ENCODE results near the gene MCF2L2. TPM values are rescaled to one million over a fixed set of nuclear protein-coding genes. Genes with fewer than 3 reads are reported as not detected.
A peak's percentile ranks its signal among the peaks of the same experiment; 100 is the strongest.
"Not testable (repeated sequence)": the region's sequence is repeated elsewhere in the genome, so short reads cannot be mapped to it uniquely, and the experiment has no call there.

The MCF2L2 gene
- total RNA-seq, 1 experiment from 2014 or later = 1.8 TPM

DNA sequence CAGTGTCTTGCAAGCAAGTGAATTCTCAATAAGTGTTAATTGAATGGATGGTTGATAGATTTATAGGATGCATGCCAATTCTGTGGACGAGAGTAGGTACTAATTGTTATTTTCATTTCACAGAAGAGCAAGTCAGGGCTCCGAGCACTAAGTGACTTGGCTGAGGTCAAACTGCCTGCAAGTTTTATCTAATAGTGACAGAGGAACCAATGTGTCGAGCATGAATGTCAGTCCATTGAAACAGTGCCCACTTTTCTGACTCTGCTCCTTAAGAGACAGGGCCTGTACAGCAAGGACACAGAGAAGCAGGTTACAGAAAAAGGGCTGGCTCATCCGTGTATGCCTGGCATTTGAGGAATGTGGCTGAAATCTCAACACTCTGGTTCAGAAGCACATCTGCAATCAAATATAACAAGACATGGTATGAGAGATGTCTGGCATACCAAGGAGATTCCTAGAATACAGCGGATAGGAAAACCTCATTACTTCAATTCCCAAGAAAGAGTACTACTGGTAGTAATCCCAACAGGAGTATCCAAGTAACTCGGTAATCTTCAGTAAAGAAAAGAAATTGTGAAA lies 181.3 kb downstream of the MCF2L2 start:
- peak; percentile 37 for DNase-seq (ENCODE audit: low read depth)

DNA sequence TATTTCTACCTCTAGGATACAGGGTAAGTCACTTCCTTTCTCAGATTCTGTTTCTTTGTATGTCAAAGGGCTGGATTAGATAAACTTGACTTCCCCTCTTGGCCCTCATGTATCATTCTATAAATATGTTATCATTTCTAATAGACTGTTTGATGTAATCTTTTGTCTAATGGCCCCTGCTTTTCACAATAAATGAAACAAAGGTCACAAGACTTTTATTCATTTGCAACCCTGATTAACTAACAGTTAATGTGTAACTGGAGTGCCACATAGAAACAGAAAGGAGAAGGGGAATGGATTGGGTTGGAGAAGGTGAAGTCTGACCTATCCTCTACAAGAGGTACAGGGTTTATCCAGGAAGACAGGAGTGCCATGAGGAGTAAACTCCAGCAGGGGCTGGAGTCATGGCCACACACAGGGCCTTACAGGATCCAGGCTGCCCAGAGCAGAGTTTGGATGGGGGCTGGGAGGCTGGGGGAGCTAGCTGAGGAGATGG lies 183.4 kb downstream of the MCF2L2 start:
- DNase-seq (ENCODE audit: low read depth) = no peak

DNA sequence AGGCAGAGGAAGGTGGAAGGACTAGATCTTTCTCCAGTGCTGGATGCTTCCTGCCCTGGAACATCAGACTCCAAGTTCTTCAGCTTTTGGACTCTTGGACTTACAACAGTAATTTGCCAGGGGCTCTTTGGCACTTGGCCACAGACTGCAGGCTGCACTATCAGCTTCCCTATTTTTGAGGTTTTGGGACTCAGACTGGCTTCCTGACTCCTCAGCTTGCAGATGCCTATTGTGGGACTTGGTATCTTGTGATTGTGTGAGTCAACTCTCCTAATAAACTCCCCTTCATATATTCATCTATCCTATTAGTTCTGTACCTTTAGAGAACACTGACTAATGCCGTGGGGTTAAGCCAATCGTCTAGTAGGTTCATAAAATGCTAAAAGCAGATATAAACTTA lies 184.2 kb downstream of the MCF2L2 start:
- DNase-seq (ENCODE audit: low read depth) = peak; percentile 93

DNA sequence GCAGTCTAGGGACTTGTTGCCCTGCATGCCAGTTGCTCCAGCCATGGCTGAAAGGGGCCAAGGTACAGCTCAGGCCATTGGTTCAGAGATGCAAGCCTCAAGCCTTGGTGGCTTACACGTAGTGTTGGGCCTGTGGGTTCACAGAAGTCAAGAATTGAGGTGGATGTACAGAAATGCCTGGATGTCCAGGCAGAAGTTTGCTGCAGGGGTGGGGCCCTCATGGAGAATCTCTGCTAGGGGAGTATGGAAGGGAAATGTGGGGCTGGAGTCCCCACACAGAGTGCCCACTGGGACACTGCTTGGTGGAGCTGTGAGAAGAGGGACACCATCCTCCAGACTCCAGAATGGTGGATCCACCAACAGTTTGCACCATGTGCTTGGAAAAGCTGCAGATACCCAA lies 186.0 kb downstream of the MCF2L2 start:
- DNase-seq (ENCODE audit: low read depth) = no peak

GRCh38 chr3:183239046-183239445 lies 189.4 kb downstream of the MCF2L2 start:
- DNase-seq (ENCODE audit: low read depth) = no peak

GRCh38 chr3:183233966-183234365 lies 194.5 kb downstream of the MCF2L2 start:
- DNase-seq (ENCODE audit: low read depth) = no peak

GRCh38 chr3:183230826-183231225 lies 197.6 kb downstream of the MCF2L2 start:
- no peak for DNase-seq (ENCODE audit: low read depth)

DNA sequence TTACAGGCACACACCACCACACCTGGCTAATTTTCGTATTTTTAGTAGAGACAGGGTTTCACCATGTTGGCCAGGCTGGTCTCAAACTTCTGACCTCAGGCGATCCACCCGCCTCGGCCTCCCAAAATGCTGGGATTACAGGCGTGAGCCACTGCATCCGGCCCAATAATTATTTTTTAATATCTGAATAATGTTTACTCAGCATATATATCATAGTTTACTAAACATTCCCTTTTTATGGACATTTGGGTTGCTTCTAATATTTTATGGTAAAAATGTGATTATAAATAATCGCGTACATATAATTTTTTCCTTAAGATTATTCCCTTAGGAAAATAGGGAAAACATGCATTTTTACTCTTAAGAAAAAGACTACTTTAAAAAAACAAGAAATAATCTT lies 198.2 kb downstream of the MCF2L2 start:
- not testable (repeated sequence) for DNase-seq (ENCODE audit: low read depth)

GRCh38 chr3:183229178-183229577 lies 199.2 kb downstream of the MCF2L2 start:
- no peak for DNase-seq (ENCODE audit: low read depth)

- DNase-seq (ENCODE audit: low read depth) = no peak
Measured at GRCh38 chr3:183227586-183227985, 200.8 kb downstream of the MCF2L2 start.

DNA sequence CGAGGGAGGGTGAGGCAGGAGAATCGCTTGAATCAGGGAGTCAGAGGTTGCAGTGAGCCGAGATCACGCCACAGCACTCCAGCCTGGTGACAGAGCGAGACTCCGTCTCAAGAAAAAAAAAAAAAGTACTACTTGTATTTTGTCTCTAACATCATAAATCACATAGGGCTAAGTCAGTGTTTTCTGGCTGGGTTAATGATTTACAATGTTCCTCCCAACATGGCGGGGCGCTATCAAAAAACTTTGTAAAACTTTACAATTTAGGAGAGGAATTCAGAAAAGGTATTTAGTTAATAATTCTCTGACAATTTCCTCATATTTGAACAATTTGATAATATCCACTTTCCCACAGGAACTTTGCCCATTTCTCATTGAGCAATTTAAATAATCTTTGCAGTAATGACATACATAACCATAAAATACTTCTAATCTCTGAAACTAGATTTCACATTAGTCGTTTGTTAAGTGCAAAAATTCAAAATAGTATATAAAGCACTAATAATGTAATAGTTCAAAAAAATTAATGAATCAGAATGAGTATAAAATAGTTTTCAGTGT lies 202.0 kb downstream of the MCF2L2 start:
- DNase-seq (ENCODE audit: low read depth) = no peak

DNA sequence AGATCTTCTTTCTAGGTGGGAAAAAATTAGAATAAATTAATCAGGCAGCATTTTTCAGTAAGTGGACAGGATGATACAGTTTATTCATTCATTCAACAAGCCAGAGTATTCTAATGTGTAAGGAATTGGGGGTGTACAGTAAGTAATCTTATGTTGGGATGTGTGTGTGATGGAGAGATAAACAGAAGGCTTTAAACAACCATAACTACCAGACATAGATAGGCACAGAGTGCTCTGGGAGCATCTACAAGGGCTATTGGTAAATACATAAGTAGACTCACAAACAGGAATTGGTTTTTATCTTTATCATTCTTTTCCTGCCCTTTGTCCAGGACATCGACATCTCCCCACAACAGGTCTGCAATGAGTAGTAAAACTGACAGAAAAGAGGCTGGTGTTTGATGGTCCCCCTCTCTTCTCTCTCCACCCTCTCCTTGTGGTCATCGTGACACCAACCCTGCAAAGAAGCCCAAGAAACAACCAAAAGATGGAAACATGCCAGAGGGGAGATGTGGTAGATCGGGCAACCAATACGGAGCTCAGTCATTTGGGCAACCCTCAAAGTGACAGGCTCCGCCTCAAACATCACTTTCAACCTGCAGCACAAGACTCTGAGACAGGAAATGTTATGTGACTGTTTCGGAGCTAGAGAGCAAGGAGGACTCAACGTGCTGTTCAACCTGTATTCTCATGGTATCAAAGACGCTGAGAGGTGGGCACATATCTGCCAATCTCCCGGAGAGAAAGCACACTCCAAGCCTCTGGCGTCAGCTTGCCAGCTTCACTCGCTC lies 204.0 kb downstream of the MCF2L2 start:
- DNase-seq (ENCODE audit: low read depth) = no peak

GRCh38 chr3:183222631-183223235 lies 205.7 kb downstream of the MCF2L2 start:
- no peak for DNase-seq (ENCODE audit: low read depth)

DNA sequence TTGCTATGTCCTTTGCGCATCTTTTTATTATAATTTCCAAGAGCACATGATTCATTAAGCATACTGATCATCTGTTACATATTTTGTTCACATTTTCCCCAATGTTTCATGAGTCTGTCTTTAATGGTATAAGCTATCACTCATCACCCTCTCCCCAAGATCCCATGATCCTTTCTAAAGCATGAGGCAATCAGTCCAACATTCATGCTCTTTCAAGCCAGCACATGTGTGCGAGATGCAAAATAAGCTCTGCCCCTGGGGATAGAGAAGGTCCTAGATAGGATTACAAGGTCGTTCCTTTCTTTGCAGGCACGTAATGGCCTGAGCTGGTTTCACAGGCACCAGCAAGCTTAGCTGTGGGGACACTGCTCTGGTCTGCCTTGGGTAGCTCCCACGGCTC lies 207.6 kb downstream of the MCF2L2 start:
- DNase-seq (ENCODE audit: low read depth) = no peak

GRCh38 chr3:183218826-183219225 lies 209.6 kb downstream of the MCF2L2 start:
- DNase-seq (ENCODE audit: low read depth) = no peak

DNA sequence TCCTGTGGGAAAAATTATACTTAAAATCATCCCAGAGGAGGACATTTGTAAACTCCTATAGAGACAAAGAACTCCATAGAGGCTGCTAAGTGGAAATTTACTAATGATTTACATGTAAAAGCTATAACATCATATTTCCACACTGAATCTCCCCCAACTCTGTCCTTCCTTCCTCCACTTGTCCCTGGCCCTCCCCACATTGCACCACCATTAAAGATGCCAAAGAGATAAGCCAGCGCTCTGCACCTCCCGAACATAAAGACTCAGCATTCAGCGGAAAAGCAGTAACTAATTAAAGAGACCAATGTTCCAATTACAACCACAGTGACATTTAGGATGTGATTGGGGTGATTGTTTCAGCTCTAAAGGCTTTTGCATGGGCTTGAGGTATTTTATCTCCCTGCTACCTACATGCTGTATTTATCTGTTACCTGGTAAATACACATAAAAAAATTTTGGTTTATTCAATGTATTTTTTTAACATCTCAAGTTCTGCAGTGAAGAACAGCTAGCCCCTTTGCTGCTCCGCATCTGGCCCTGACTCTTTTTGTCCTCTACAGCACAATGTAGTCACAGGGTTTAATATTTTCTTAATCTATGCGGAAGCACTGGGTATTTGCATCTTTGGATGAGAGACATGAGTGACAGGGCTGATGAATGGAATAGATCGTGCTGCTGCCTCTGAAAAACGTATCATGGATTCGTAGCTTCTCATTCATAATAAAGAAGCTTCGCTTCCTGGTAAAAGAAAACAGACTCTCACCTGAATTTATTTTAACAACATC lies 210.7 kb downstream of the MCF2L2 start:
- DNase-seq (ENCODE audit: low read depth) = no peak

DNA sequence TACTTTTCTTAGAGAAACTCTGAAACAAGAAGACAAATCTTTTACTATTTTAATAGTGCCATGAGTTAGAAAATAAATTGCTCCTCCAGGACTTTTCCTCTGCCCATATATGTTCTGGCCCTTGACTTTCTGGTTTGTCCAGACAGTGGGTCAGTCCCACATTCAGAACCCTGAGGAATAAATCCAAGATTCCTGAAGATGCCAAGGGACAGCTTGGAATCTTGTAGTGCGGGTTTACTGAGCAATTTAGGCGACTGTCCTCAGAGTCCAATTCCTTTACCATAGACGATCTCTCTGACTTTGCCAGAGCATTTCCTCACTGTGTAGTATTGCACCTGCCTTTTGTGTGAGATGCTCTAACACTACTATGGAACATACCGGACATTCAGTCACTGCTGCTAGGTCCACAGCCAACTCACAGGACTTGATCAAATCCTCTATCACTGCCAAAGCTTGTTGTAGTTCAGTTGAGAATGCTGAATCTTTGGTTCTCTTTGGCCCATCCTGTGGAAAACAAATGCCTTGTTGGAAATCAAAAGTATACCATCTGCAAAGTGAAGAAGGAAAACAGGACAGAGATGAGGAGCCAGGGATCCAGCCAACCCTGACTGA lies 212.7 kb downstream of the MCF2L2 start:
- no peak for DNase-seq (ENCODE audit: low read depth)

DNA sequence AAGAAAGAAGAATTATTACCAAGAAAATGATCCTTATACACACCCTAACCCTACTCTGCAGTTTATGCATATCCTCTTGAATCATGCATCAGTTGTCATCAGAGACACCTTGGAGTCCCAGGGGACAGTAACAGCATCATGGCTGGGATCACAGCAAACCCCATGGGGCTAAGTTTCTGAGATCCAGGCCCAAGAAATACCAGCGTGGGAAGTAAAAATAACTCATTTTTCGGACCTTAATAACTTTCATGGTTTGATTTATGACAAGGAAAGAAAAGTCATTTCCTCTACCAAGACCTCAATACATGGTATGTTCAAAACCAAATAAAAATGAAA lies 214.2 kb downstream of the MCF2L2 start:
- DNase-seq (ENCODE audit: low read depth) = no peak

- no peak for DNase-seq (ENCODE audit: low read depth)
Measured at GRCh38 chr3:183213415-183214276, 214.8 kb downstream of the MCF2L2 start.

DNA sequence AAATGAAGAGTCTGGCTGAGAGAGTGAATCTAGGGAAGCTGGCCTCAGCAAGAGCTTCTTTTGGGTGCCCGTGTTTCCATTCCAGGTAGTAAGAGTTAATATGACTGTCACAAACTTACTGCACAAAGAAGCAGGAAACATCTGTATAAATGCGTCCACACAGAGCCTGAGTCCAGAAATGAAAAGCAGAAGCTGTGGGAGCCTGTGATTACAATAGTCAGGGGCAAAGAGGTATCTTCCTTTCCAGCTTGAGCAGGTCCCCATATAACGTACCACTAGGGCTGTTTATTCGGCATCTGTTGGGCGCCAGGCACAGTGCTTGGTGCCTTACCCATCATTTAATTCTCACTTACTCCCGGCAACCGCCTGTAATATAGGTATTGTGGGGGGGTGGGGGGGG lies 215.9 kb downstream of the MCF2L2 start:
- no peak for DNase-seq (ENCODE audit: low read depth)
